A549 treated with DMSO at 1 μM for 4 hours (cell line): ENCODE data around the gene ASCL3. TPM values are rescaled to one million over a fixed set of nuclear protein-coding genes. Genes with fewer than 3 reads are reported as not detected.

Experiments used
- total RNA-seq: library from RNA; stranded (reverse); fragments of 200-300 nt; extraction: Qiagen RNA extraction; gene quantifications from 5 replicates; pipeline ENCODE4 v1.2.3, GENCODE V29; 2022; ENCODE audit warnings: low read depth

Gene ASCL3, protein sequence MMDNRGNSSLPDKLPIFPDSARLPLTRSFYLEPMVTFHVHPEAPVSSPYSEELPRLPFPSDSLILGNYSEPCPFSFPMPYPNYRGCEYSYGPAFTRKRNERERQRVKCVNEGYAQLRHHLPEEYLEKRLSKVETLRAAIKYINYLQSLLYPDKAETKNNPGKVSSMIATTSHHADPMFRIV
- total RNA-seq, result not detected in 5 replicates

DNA sequence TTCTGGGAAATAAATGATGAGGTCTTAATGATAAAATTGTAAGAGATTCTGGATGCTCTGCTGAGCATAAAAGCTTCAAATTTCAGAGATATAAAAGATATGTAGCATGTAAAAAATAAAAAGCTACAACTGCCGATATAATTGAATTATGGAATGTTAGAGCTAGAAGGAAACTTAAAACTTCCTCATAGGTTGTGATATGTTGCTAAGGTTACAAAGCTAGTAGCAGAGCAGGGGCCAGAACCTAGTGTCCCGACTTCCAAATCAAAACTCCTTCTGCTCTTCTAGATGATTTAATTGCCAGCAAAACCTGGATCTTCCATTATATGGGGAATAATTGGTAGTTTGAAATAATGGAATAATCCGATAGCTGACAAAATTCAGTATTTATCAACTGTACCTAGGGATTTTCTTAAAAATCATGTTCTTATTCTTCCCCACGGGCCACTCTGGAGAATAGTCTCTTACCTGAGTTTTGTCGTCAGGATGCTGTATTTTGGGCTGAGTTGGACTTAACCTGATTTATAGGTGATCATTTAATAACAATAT lies at the start of gene ASCL3:
Gene ASCL3, minus strand, starts transcription at position 499 of the 549 bp plus-strand sequence. CDS start 4,855 bp downstream, outside the sequence.

DNA sequence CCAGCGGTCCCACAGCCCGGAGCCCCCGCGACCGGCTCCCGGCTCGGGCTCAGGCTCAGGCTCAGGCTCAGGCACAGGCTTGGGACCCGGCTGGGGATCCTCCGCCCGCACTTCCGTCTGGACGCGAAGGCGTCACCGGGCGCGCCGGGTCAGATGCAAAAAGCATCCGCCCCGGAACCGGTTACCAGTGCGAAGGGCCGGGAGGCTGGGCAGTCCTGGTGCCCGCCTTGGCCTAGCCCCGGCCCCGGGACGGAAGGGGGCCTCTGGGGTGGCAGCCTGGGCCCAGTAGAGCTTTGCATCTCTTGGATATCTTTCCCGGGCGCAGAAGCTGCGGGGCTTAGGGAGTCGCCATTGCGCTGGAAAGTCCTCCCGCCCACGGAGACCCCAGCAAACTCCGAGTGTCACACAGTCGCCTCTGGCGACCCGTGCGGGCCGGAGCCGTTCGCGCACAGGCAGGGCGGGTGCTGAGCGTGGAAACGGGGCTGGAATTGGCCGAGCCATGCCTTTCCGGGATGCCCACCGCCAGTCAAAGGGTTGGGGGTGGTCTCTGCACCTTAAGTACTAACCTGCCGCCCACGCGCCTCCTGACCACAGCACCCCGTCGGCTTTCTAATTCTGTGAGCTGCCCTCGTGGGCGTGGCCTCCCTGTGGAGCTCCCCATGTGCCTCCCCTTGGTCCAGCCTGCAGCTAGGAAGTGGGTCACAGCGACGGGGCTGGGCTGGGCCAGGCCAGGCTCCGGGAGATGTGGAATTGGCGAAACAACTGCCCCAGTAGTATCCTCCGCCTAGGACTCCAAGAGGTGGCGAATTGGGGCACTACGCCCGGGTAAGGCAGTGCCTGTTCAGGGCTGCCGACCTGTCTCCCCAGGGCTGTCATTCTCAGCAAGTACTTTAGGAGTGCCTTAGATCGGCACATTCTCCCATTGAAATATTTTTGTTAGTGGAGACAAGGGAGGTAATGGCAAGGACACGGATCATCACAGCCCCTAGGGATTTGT lies 21.8 kb upstream of the ASCL3 start, which contains the start of gene TMEM9B:
Gene TMEM9B, minus strand, starts transcription at position 119 of the 997 bp plus-strand sequence. CDS start 129 bp downstream, outside the sequence.

GRCh38 chr11:8932564-8933180 lies 10.1 kb downstream of the ASCL3 start, which contains the start of gene C11orf16:
Gene C11orf16 (minus strand): TSS chr11:8932947. CDS start chr11:8932308, 639 bp downstream.

DNA sequence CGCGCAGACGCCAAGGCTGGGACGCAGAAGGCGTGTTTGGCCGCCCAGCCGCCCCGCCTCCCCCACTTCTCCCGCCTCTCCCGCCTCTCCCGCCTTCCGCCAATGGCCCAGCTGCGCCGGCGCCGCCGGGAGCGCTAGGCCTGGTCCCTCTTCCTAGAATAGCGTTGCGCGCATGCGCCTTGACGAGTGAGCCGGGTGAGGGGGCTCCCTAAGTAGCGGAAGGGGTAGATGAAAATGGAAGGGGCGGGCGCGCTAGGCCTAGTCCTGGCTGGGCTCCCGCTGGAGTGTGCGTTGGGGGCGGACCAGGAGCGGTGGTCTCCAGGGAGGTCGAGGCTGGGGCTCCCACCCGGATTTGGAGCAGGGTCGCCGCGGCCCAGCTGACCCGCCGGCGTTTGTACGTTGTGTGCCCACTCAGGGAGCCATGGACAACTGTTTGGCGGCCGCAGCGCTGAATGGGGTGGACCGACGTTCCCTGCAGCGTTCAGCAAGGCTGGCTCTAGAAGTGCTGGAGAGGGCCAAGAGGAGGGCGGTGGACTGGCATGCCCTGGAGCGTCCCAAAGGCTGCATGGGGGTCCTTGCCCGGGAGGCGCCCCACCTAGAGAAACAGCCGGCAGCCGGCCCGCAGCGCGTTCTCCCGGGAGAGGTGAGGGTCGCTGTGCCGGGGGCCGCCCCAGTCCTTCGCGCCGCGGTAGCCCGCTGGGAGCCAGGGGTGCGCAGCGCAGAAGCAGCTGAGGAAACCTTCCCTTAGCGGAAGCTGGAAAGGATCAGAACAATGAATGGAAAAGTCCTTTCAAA lies 31.6 kb downstream of the ASCL3 start, which contains the start of gene AKIP1:
Gene AKIP1, plus strand, starts transcription at position 161 of the 795 bp plus-strand sequence. Its CDS starts 261 bp downstream, at position 422.

Other genes starting within 250 kb of the ASCL3 start
- 41.4 to 50.2 TPM (median 44.0 TPM) in 5 replicates for gene AKIP1, start 31.8 kb downstream of the ASCL3 start, total RNA-seq
- gene C11orf16, start 10.1 kb downstream of the ASCL3 start, total RNA-seq, result not detected in 5 replicates
- 32.6 to 48.4 TPM (median 40.1 TPM) in 5 replicates for gene TMEM9B, start 21.4 kb upstream of the ASCL3 start, total RNA-seq
- 1.1 to 1.6 TPM (median 1.3 TPM) in 5 replicates for gene NRIP3, start 61.0 kb upstream of the ASCL3 start, total RNA-seq
- 0.21 to 0.52 TPM (median 0.44 TPM) in 5 replicates for gene SCUBE2, start 148.6 kb upstream of the ASCL3 start, total RNA-seq